ENCODE results near the gene MDK. TPM values are rescaled to one million over a fixed set of nuclear protein-coding genes. Genes with fewer than 3 reads are reported as not detected.

MDK gene
- total and polyA plus RNA-seq, 5 experiments from 2014 or later: 0.52 to 8.0 (median 7.2) TPM; not detected in 2

GRCh38 chr11:46350695-46351094 lies 30.8 kb upstream of the MDK start:
- POLR2A ChIA-PET: interaction anchor here (0.9 to 15.9 kb wide), 6 partner anchors 16 to 350 kb away, joined by 3 to 303 read pairs (median 12); partner anchors contain the start of genes ARHGAP1 and ZNF408
- H3K9me3 Mint-ChIP-seq: no peaks in the 10 kb centered on the region
- H3K27ac Mint-ChIP-seq: peak overlapping the region; percentile 4 to 95 (median 93)
- DNase-seq (no peak), ATAC-seq (no peak)
- peaks cover 44 to 84% (median 80%) of the 10 kb centered on the region in 4 donors for H3K4me1 Mint-ChIP-seq
- peaks cover 0 to 12% (median 0%) of the 10 kb centered on the region in 3 donors for H3K36me3 Mint-ChIP-seq
- no peaks in the 10 kb centered on the region for H3K27me3 Mint-ChIP-seq
- peak overlapping the region; percentile 39 to 98 (median 77) for H3K4me3 Mint-ChIP-seq

- Mint-ChIP-seq H3K36me3 (peaks cover 0 to 16% (median 0%) of the 10 kb centered on the region in 3 donors), H3K9me3 (no peaks in the 10 kb centered on the region)
- ATAC-seq: no peak
Measured at GRCh38 chr11:46351148-46351547, 30.3 kb upstream of the MDK start.

GRCh38 chr11:46351606-46352005 lies 29.9 kb upstream of the MDK start:
- POLR2A ChIA-PET: interaction anchor here (0.8 to 15.9 kb wide), 11 partner anchors 9 to 349 kb away, joined by 3 to 303 read pairs (median 4); partner anchors contain the start of genes ARHGAP1, MDK and ZNF408
- DNase-seq: no peak
- ATAC-seq: no peak
- Mint-ChIP-seq H3K36me3 (peaks cover 0 to 21% (median 0%) of the 10 kb centered on the region in 3 donors), H3K27me3 (no peaks in the 10 kb centered on the region), H3K27ac (peak overlapping the region; percentile 75 to 95 (median 94)), H3K4me1 (peaks cover 45 to 84% (median 80%) of the 10 kb centered on the region in 4 donors), H3K4me3 (peak overlapping the region; percentile 76 to 98 (median 87)), H3K9me3 (no peaks in the 10 kb centered on the region)

More at GRCh38 chr11:46351148-46351547, 30.3 kb upstream of the MDK start:
- no peak for DNase-seq
- Mint-ChIP-seq H3K4me1 (peaks cover 44 to 84% (median 80%) of the 10 kb centered on the region in 4 donors), H3K4me3 (peak overlapping the region; percentile 76 to 98 (median 87)), H3K27ac (peak overlapping the region; percentile 55 to 95 (median 93)), H3K27me3 (no peaks in the 10 kb centered on the region)
- POLR2A ChIA-PET: interaction anchor here (0.9 to 15.9 kb wide), 9 partner anchors 8 to 350 kb away, joined by 3 to 303 read pairs (median 6); partner anchors contain the start of genes ARHGAP1, MDK and ZNF408

- peaks cover 45 to 86% (median 82%) of the 10 kb centered on the region in 4 donors for H3K4me1 Mint-ChIP-seq
- H3K27me3 Mint-ChIP-seq: no peaks in the 10 kb centered on the region
- peak; percentile 76 to 91 (median 82) for DNase-seq
- H3K36me3 Mint-ChIP-seq: peaks cover 0 to 25% (median 0%) of the 10 kb centered on the region in 3 donors
- ATAC-seq: peak; percentile 65 to 74
- POLR2A ChIA-PET: interaction anchor here (0.8 to 15.9 kb wide), 10 partner anchors 9 to 113 kb away, joined by 3 to 303 read pairs (median 5); partner anchors contain the start of gene MDK
- H3K9me3 Mint-ChIP-seq: no peaks in the 10 kb centered on the region
- peak overlapping the region; percentile 76 to 98 (median 87) for H3K4me3 Mint-ChIP-seq
- peak overlapping the region; percentile 88 to 95 (median 94) for H3K27ac Mint-ChIP-seq
Measured at GRCh38 chr11:46352063-46352841, 29.2 kb upstream of the MDK start.

GRCh38 chr11:46353698-46354097 lies 27.8 kb upstream of the MDK start:
- ATAC-seq (no peak), DNase-seq (no peak)
- Mint-ChIP-seq H3K4me3 (peak overlapping the region; percentile 76 to 98 (median 87)), H3K27ac (peak overlapping the region; percentile 88 to 95 (median 94)), H3K4me1 (peaks cover 48 to 94% (median 91%) of the 10 kb centered on the region in 4 donors), H3K27me3 (no peaks in the 10 kb centered on the region), H3K9me3 (no peaks in the 10 kb centered on the region), H3K36me3 (peaks cover 0 to 27% (median 0%) of the 10 kb centered on the region in 3 donors)
- POLR2A ChIA-PET: interaction anchor here (4.1 to 15.9 kb wide), 3 partner anchors 11 to 22 kb away, joined by 30 to 303 read pairs (median 287); no protein-coding TSS in a partner anchor

GRCh38 chr11:46356924-46357482 lies 24.5 kb upstream of the MDK start:
- Mint-ChIP-seq H3K27ac (peak overlapping the region; percentile 80 to 95 (median 91)), H3K27me3 (no peaks in the 10 kb centered on the region), H3K4me1 (peaks cover 38 to 84% (median 81%) of the 10 kb centered on the region in 4 donors), H3K36me3 (peaks cover 0 to 23% (median 0%) of the 10 kb centered on the region in 3 donors), H3K9me3 (no peaks in the 10 kb centered on the region), H3K4me3 (peak overlapping the region in 6 of 10 donors; percentile 11 to 69 (median 58))
- POLR2A ChIA-PET: interaction anchor here (1.0 to 15.9 kb wide), 4 partner anchors 8 to 25 kb away, joined by 3 to 303 read pairs (median 7); no protein-coding TSS in a partner anchor
- DNase-seq: no peak
- ATAC-seq: no peak

- H3K27me3 Mint-ChIP-seq: no peaks in the 10 kb centered on the region
- H3K4me3 Mint-ChIP-seq: peak overlapping the region in 7 of 10 donors; percentile 1 to 79 (median 40)
- ATAC-seq (no peak), DNase-seq (no peak)
- peak overlapping the region; percentile 79 to 95 (median 88) for H3K27ac Mint-ChIP-seq
- no peaks in the 10 kb centered on the region for H3K9me3 Mint-ChIP-seq
- POLR2A ChIA-PET: interaction anchor here (1.0 to 2.3 kb wide), 2 partner anchors 8 to 23 kb away, joined by 3 to 10 read pairs; no protein-coding TSS in a partner anchor
- peaks cover 0 to 23% (median 0%) of the 10 kb centered on the region in 3 donors for H3K36me3 Mint-ChIP-seq
- peaks cover 38 to 86% (median 81%) of the 10 kb centered on the region in 4 donors for H3K4me1 Mint-ChIP-seq
Measured at GRCh38 chr11:46357483-46357936, 24.0 kb upstream of the MDK start.

GRCh38 chr11:46359953-46360352 lies 21.5 kb upstream of the MDK start:
- ATAC-seq (no peak), DNase-seq (no peak)
- Mint-ChIP-seq H3K9me3 (no peaks in the 10 kb centered on the region), H3K36me3 (peaks cover 0 to 34% (median 0%) of the 10 kb centered on the region in 3 donors), H3K4me1 (peaks cover 33 to 84% (median 79%) of the 10 kb centered on the region in 4 donors), H3K27me3 (no peaks in the 10 kb centered on the region), H3K27ac (peak overlapping the region in 7 of 10 donors; percentile 46 to 96 (median 90)), H3K4me3 (peak overlapping the region in 7 of 10 donors; percentile 48 to 92 (median 82))
- POLR2A ChIA-PET: interaction anchor here (0.7 to 13.5 kb wide), 3 partner anchors 11 to 30 kb away, joined by 3 to 287 read pairs (median 5); partner anchors contain the start of gene DGKZ

GRCh38 chr11:46360878-46361277 lies 20.6 kb upstream of the MDK start:
- POLR2A ChIA-PET: interaction anchor here (0.7 to 13.5 kb wide), 6 partner anchors 12 to 65 kb away, joined by 3 to 287 read pairs (median 4); partner anchors contain the start of genes DGKZ and MDK
- Mint-ChIP-seq H3K27me3 (no peaks in the 10 kb centered on the region), H3K36me3 (peaks cover 0 to 29% (median 0%) of the 10 kb centered on the region in 3 donors), H3K4me1 (peaks cover 34 to 86% (median 81%) of the 10 kb centered on the region in 4 donors), H3K9me3 (no peaks in the 10 kb centered on the region), H3K27ac (peak overlapping the region; percentile 87 to 96 (median 91)), H3K4me3 (peak overlapping the region; percentile 77 to 92 (median 84))
- peak; percentile 37 to 40 for ATAC-seq
- DNase-seq: no peak

- peaks cover 30 to 81% (median 76%) of the 10 kb centered on the region in 4 donors for H3K4me1 Mint-ChIP-seq
- peak overlapping the region; percentile 87 to 96 (median 91) for H3K27ac Mint-ChIP-seq
- DNase-seq: peak; percentile 50 to 81 (median 62)
- H3K36me3 Mint-ChIP-seq: peaks cover 0 to 23% (median 0%) of the 10 kb centered on the region in 3 donors
- POLR2A ChIA-PET: interaction anchor here (0.8 to 13.5 kb wide), 6 partner anchors 12 to 89 kb away, joined by 3 to 287 read pairs (median 4); partner anchors contain the start of genes DGKZ and MDK
- no peaks in the 10 kb centered on the region for H3K9me3 Mint-ChIP-seq
- no peaks in the 10 kb centered on the region for H3K27me3 Mint-ChIP-seq
- peak; percentile 96 to 97 for ATAC-seq
- peak overlapping the region; percentile 77 to 92 (median 84) for H3K4me3 Mint-ChIP-seq
Measured at GRCh38 chr11:46361283-46362155, 19.9 kb upstream of the MDK start.

Measured in naive thymus-derived CD8-positive, alpha-beta T cell (primary cell).